Small intestine (tissue), 7 donors: ENCODE data around the gene DNMBP. TPM values are rescaled to one million over a fixed set of nuclear protein-coding genes. Genes with fewer than 3 reads are reported as not detected.

Experiments
- DNase-seq, 2 donors: peaks; one replicate each; pipeline versions ENCODE4 v3.0.0 to v3.0.0-alpha.2; 2013
- FAIRE-seq: peaks from 2 replicates; lab custom pipeline; 2012; peaks lifted over from hg19 to GRCh38; lab: Jason Lieb, UNC
- H3K27ac ChIP-seq, 3 donors: one replicate each; pipeline ENCODE4 v1.5.1; 2013; ENCODE audit warnings: low read length in 2 of 3, mild to moderate bottlenecking in 2 of 3, control low read depth in 1 of 3, inconsistent platforms in 1 of 3, low read depth in 1 of 3, moderate library complexity in 1 of 3
- H3K27me3 ChIP-seq, 3 donors: one replicate each; pipeline ENCODE4 v1.6.1; 2013; ENCODE audit warnings: low read length in 3 of 3, inconsistent platforms in 1 of 3; ENCODE audit not compliant: control insufficient read depth in 3 of 3, insufficient read depth in 3 of 3
- H3K36me3 ChIP-seq, 3 donors: one replicate each; pipeline ENCODE4 v1.6.1; 2013; ENCODE audit warnings: low read length in 3 of 3, inconsistent platforms in 1 of 3, low read depth in 1 of 3, mild to moderate bottlenecking in 1 of 3, moderate library complexity in 1 of 3; ENCODE audit not compliant: control insufficient read depth in 3 of 3, insufficient read depth in 2 of 3
- H3K4me1 ChIP-seq, 3 donors: one replicate each; pipeline ENCODE4 v1.6.1; 2013; ENCODE audit warnings: low read length in 2 of 3, inconsistent platforms in 1 of 3, low read depth in 1 of 3, mild to moderate bottlenecking in 1 of 3, moderate library complexity in 1 of 3; ENCODE audit not compliant: control insufficient read depth in 3 of 3, insufficient read depth in 2 of 3
- H3K4me3 ChIP-seq, 3 donors: one replicate each; pipeline ENCODE4 v1.5.1; 2013; ENCODE audit warnings: low read length in 3 of 3, control low read depth in 1 of 3, inconsistent platforms in 1 of 3, low read depth in 1 of 3, mild to moderate bottlenecking in 1 of 3, moderate library complexity in 1 of 3
- H3K9me3 ChIP-seq, 2 donors: one replicate each; pipeline ENCODE4 v1.6.1; 2013; ENCODE audit warnings: low read depth in 1 of 2, low read length in 1 of 2; ENCODE audit not compliant: control insufficient read depth in 2 of 2, insufficient read depth in 1 of 2
- WGBS, 3 donors: extraction: QIAGEN DNeasy Blood & Tissue Kit; methylation state at CpG; one replicate each; pipeline ENCODE4 v1.1.7; 2013; 5-methylcytosine and 5-hydroxymethylcytosine counted together
- polyA plus RNA-seq, 4 donors: library from polyadenylated mRNA; stranded (reverse) in 3 of 4; unstranded in 1 of 4; fragments of 200-250 nt in 3 of 4; fragments of 120-200 nt in 1 of 4; gene quantifications; one replicate each; pipeline versions ENCODE4 v1.2.1 to v1.2.3, GENCODE V29; 2013
- donor health status: healthy with polysubstance abuse.
- donor health status: control.
- donor health status: control.
- donor health status: Bipolar disorder and iron deficiency.
- donor health status: healthy.

DNMBP gene
- polyA plus RNA-seq, 4 donors, result 18.4 to 52.2 (median 28.0) TPM

- H3K36me3 ChIP-seq, result peaks cover 0 to 5% (median 0%) of the 10 kb centered on the region in 3 donors
- FAIRE-seq, result no peak
- H3K4me1 ChIP-seq, result peaks cover 6 to 18% (median 18%) of the 10 kb centered on the region in 3 donors
- no peaks in the 10 kb centered on the region for H3K27me3 ChIP-seq
- peak overlapping the region; percentile 9 to 76 (median 60) for H3K27ac ChIP-seq
- no peak overlapping the region for H3K4me3 ChIP-seq
- DNase-seq, result peak; percentile 43 to 56
- no peaks in the 10 kb centered on the region for H3K9me3 ChIP-seq
- 45 to 61% (median 59%) methylated on average over 5 of the region's 5 CpGs for WGBS, 3 donors
Measured at GRCh38 chr10:99976886-99977665, 32.7 kb downstream of the DNMBP start.

GRCh38 chr10:99975942-99976809 lies 33.6 kb downstream of the DNMBP start:
- no peak overlapping the region for H3K4me3 ChIP-seq
- H3K9me3 ChIP-seq, result no peaks in the 10 kb centered on the region
- WGBS, 3 donors, result 31 to 43% (median 40%) methylated on average over 7 of the region's 7 CpGs
- H3K27me3 ChIP-seq, result no peaks in the 10 kb centered on the region
- no peak for FAIRE-seq
- peak; percentile 27 to 43 for DNase-seq
- peaks cover 6 to 12% (median 11%) of the 10 kb centered on the region in 3 donors for H3K4me1 ChIP-seq
- peaks cover 0 to 5% (median 0%) of the 10 kb centered on the region in 3 donors for H3K36me3 ChIP-seq
- peak overlapping the region; percentile 32 to 87 (median 60) for H3K27ac ChIP-seq

- no peak for FAIRE-seq
- Histone ChIP-seq H3K4me1 (peaks cover 6 to 12% (median 11%) of the 10 kb centered on the region in 3 donors), H3K4me3 (no peak overlapping the region), H3K36me3 (peaks cover 0 to 7% (median 3%) of the 10 kb centered on the region in 3 donors), H3K27ac (no peak overlapping the region), H3K27me3 (no peaks in the 10 kb centered on the region), H3K9me3 (no peaks in the 10 kb centered on the region)
- DNase-seq, result no peak
- WGBS, 3 donors, result 87 to 91% (median 88%) methylated on average over 8 of the region's 8 CpGs
Measured at GRCh38 chr10:99975106-99975829, 34.5 kb downstream of the DNMBP start.

GRCh38 chr10:99973190-99973589 lies 36.6 kb downstream of the DNMBP start:
- H3K36me3 ChIP-seq, result peaks cover 2 to 11% (median 3%) of the 10 kb centered on the region in 3 donors
- peaks cover 4 to 12% (median 6%) of the 10 kb centered on the region in 3 donors for H3K4me1 ChIP-seq
- H3K27me3 ChIP-seq, result no peaks in the 10 kb centered on the region
- FAIRE-seq (no peak), DNase-seq (no peak)
- no peak overlapping the region for H3K4me3 ChIP-seq
- no peak overlapping the region for H3K27ac ChIP-seq
- H3K9me3 ChIP-seq, result no peaks in the 10 kb centered on the region
- 84 to 92% (median 92%) methylated on average over 2 of the region's 2 CpGs for WGBS, 3 donors

GRCh38 chr10:99967961-99968360 lies 41.8 kb downstream of the DNMBP start:
- DNase-seq (no peak), FAIRE-seq (no peak)
- peaks cover 0 to 4% (median 0%) of the 10 kb centered on the region in 3 donors for H3K4me1 ChIP-seq
- no peaks in the 10 kb centered on the region for H3K27me3 ChIP-seq
- no peak overlapping the region for H3K27ac ChIP-seq
- WGBS, 3 donors, result 93 to 97% (median 93%) methylated on average over 7 of the region's 7 CpGs
- peaks cover 2 to 12% (median 3%) of the 10 kb centered on the region in 3 donors for H3K36me3 ChIP-seq
- H3K4me3 ChIP-seq, result no peak overlapping the region
- H3K9me3 ChIP-seq, result no peaks in the 10 kb centered on the region

GRCh38 chr10:99966306-99966705 lies 43.4 kb downstream of the DNMBP start:
- DNase-seq (peak; percentile 42 to 74), FAIRE-seq (no peak)
- Histone ChIP-seq H3K27ac (no peak overlapping the region), H3K9me3 (no peaks in the 10 kb centered on the region), H3K4me3 (no peak overlapping the region), H3K4me1 (peaks cover 0 to 4% (median 0%) of the 10 kb centered on the region in 3 donors), H3K36me3 (peaks cover 2 to 9% (median 3%) of the 10 kb centered on the region in 3 donors), H3K27me3 (no peaks in the 10 kb centered on the region)
- WGBS, 3 donors, result 25 to 65% (median 44%) methylated on average over 3 of the region's 3 CpGs

GRCh38 chr10:99965700-99966099 lies 44.0 kb downstream of the DNMBP start:
- no peaks in the 10 kb centered on the region for H3K27me3 ChIP-seq
- H3K36me3 ChIP-seq, result peaks cover 2 to 9% (median 3%) of the 10 kb centered on the region in 3 donors
- no peak for DNase-seq
- peaks cover 0 to 4% (median 0%) of the 10 kb centered on the region in 3 donors for H3K4me1 ChIP-seq
- H3K9me3 ChIP-seq, result no peaks in the 10 kb centered on the region
- WGBS, 3 donors, result 92 to 98% (median 98%) methylated on average over 4 of the region's 4 CpGs
- FAIRE-seq, result no peak
- H3K4me3 ChIP-seq, result no peak overlapping the region
- H3K27ac ChIP-seq, result no peak overlapping the region
